Activated CD4-positive, alpha-beta T cell treated with anti-CD3 and anti-CD28 coated beads, Interleukin-2, amount 50 U/mL, for 48 hours (primary cell): Measurements from ENCODE around the gene MAGI2.

Experiments
- DNase-seq, 2 experiments: peaks; one replicate each; pipeline ENCODE4 v3.0.0-alpha.2; 2020

The MAGI2 gene

GRCh38 chr7:78151229-78151628 is 1302.2 kb downstream of the MAGI2 start:
- DNase-seq = no peak

- no peak for DNase-seq
These were observed 1303.7 kb downstream of the MAGI2 start for GRCh38 chr7:78149787-78150186.

DNA sequence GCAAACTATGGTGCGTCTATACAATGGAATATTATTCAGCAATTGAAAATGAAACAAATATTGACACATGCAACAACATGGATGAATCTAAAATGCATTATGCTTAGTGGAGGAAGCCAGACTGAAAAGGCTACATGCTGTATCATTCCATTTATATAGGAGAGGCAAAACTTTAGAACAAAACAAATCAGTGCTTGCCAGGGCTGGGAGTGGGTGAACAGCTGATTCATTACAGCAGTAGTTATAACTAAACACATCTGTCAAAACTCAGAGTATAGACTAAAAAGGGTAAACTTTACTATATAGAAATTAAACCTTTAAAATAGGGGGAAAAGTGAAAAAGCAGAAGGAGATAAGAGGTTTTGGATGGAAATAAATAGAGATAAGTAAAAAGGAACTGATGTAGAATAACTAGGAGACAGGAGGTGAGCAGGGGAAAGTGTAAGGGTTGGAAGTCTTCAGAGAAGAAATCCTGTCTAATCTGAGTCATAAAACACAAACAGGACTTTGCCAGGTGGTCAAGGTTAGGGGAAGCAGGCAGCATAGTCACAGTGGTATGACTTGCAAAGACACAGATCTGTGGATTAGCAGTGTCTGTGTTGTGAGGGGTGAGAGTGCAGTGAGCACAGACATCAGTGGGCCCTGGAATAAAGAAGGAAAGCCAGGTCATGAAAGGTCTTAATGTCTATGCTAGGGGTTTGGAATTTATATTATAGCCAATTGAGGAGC is 1305.1 kb downstream of the MAGI2 start:
- no peak for DNase-seq

- no peak for DNase-seq
These were observed 1306.9 kb downstream of the MAGI2 start for GRCh38 chr7:78146546-78146945.

DNA sequence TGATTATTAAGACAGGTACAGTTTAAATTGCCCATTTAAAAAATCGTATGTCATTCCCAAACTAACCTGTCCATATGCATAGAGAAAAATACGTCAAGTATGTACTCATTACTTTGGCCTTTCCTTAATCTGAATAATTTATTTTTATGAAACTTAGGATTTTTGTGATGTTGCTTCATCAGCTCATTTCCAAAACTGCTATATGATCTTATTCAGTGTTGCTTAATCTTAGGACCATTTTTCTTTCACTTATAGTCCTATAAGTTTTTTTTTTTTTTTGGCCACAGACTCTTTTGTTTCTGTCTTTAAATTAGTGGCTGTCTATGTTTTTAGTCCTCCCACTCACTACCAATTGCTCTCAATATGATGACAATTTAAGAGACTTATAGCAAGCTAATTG is 1309.8 kb downstream of the MAGI2 start:
- no peak for DNase-seq

- DNase-seq = no peak
These were observed 1311.8 kb downstream of the MAGI2 start for GRCh38 chr7:78141522-78142281.

DNA sequence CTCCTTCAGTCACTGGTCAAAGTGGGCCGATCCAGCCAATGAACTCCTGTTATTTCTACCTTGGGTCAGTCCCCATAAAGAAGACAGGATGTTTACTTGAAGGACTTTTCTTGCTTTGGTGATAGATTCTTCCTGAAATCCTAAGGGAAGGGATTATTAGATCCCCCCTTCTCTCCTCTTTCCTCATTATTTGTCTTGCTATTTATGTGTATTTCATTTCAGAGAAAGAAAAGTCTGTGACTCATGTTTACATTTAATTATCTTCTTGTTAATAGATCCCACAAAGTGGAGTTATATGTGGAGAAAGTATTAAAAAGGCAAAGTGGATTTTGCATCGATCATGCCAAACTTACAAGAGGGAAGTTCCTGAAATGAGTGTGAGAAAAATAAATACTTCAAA is 1313.4 kb downstream of the MAGI2 start:
- DNase-seq = no peak

- DNase-seq = no peak
These were observed 1314.1 kb downstream of the MAGI2 start for GRCh38 chr7:78139335-78139734.

DNA sequence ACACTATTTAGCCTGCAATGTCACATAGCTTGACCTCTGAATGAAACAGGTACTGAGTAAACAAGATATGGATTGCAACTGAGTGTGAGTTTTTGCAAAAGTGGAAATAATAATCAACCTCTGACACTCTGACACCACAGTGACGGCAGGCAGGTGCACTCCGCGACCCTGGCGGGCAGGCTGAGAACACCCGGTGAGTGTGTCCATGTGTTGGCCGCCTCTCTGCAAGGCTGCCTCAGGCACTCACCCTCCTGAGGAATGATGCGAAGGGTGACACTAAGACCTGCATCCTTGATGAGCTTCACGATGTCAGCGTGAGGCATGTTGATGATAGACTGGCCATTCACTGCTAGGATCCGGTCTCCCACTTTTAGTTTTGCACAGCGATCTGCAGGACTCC is 1318.7 kb downstream of the MAGI2 start:
- no peak for DNase-seq

GRCh38 chr7:78134256-78134655 is 1319.2 kb downstream of the MAGI2 start:
- no peak for DNase-seq

DNA sequence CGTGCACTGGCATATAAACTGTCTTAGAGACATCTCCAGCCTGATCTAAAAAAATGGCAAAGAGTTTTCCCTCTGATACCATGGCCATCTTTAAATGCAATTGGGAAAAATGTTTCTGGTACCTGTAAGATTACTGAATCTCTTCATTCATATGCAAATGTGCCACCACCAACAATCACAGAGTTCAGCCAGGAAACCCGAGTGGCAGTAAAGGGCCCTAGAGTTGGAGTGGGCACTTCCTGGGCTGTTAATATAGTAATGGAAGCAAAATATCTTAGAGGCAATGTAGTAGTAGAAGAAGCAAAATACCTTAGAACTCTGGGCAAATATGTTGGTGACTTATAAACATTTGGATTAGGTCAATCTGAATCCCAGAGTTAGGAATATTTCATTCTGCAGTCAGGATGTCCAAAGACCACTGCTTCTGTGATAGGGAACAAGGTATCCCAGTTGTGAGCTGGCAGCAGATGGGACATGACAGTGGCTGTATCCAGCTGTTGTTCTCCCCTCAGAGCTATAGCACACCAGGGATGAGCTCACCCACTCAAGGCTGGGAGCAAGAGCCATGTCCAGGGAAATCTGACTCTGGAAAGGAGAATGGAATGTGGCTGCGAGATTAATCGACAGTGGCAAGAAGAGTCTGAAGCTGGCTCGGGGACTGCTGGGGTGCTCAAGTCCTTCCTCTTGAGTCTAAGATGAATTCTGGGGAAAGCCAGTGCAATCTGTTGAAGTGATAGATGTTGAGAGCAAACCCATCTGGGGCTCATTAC is 1322.8 kb downstream of the MAGI2 start:
- no peak for DNase-seq

GRCh38 chr7:78129865-78130264 is 1323.6 kb downstream of the MAGI2 start:
- no peak for DNase-seq

DNA sequence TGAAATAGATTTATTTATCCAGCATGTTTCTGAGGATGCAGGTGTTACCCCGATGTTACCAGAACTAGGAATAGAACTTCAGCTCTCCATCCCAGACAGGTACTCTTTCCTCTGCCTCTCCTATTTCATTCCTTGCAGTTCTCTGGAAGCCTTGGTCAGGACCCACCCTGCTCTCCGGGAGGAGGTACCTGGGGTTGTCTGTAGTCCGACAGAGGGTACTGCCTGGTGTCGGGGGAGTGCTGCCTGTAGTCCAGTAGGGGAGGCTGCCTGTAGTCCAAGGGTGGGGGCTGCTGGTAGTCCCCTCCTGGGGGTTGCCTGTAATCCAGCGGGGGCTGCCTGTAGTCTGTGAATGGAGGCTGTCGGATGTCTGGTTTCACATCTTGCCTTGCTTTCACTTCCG is 1326.5 kb downstream of the MAGI2 start:
- DNase-seq = no peak

GRCh38 chr7:78125884-78126283 is 1327.6 kb downstream of the MAGI2 start:
- no peak for DNase-seq

GRCh38 chr7:78124216-78124615 is 1329.3 kb downstream of the MAGI2 start:
- no peak for DNase-seq

DNA sequence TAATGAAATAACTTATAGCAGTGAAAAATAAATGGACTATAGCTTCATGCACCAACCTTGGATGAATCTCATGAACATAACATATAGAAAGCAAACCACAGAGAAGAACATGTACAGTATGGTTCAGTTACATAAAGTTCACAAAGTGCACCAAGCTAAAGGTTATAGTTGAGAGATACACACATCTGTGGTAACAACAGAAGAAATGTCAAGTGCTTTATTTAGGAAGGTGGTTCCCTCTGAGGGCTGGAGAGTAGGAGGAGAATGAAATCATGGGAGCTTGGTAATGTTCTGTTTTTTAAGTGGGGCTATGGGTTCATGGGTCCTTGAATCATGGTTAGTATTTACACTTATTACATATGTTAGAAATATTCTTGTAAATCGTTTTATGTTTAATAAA is 1331.6 kb downstream of the MAGI2 start:
- DNase-seq = no peak

DNA sequence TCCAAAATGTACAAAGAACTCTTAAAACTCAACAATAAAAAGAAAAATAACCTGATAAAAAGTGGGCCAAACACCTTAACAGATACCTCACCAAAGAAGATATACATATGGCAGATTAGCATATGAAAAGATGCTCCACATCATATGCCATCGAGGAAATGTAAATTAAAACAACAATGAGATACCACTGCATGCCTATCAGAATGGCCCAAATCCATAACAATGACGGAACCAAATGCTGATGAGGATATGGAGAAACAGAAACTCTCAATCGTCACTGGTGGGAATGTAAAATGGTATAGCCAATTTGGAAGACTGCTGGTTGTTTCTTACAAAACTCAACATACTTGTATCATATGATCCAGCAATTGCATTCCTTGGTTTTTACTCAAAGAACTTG is 1335.0 kb downstream of the MAGI2 start:
- DNase-seq = no peak

DNA sequence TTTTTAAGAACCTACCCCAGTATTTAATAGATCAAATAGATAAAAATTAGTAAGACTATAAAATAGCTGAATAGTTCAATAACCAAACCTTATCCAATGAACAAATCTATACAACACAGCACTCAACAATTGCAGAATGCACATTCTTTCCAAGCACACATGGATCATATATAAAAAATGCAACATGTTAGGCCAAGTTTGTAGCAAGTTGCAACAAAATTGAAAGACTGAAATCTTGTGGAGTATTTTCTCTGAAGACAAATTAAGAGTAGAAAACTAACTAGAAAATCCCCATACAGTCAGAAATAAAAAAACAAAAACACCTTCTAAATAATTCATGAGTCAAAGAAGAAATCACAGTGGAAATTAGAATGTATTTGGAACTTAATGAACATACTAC is 1337.6 kb downstream of the MAGI2 start:
- no peak for DNase-seq

GRCh38 chr7:78114993-78115392 is 1338.5 kb downstream of the MAGI2 start:
- DNase-seq = no peak

GRCh38 chr7:78112488-78112887 is 1341.0 kb downstream of the MAGI2 start:
- no peak for DNase-seq

DNA sequence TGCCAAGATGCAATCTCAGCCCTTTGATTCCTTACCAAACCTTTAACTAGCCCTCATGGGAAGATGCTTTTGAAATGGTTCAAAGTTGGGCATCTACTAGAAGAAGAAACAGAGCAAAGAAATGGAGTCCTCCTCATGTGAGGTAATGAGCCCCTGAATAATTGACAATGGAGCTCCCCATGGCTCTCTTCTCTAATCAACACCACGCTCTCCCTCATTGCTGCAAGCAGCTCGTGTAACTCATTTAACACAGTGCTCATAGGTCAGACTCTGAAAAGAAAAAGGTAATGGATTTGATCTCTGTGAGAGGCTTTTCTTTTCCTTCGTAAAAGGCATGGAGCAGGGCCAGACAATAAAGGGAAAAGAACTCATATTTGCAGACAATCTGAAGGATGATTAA is 1342.1 kb downstream of the MAGI2 start:
- DNase-seq = no peak

GRCh38 chr7:78103475-78103874 is 1350.0 kb downstream of the MAGI2 start:
- no peak for DNase-seq

DNA sequence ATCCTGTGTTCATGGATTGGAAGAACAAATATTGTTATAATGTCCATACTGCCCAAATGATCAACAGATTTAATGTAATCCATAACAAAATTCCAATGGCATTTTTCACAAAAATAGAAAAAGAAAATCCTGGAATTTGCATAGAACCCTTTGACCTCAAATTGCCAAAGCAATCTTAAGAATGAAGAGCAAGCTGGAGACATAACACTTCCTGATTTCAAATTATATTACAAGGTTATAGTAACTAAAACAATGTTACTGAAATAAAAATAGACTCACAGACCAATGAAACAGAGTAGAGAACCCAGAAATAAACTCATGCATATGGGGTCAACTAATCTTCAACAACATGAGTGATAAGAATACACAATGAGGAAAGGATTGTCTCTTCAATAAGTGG is 1352.4 kb downstream of the MAGI2 start:
- DNase-seq = no peak
